ENCODE measurements around the gene CHPT1.
A peak's percentile ranks its signal among the peaks of the same experiment; 100 is the strongest.

The CHPT1 gene

DNA sequence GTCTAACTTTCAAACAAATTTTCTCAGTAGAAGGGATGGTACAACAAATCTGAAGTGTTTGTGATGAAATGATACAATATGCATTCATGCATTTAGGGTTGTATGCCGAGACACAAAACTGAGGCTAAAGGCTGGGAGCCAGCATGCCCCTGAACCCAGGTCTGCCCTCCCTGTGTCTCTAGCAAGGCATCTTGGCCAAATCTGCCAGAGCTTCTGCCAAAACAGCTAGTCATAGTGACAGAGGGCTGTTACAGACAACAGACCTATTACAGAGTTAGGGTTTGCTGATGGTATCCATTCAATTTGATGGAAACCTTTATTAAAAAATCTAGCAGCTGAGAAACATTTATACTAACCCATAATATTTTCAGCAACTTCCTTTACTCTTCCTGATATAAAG lies 11.3 kb upstream of the CHPT1 start:
- DNase-seq: no peak

DNA sequence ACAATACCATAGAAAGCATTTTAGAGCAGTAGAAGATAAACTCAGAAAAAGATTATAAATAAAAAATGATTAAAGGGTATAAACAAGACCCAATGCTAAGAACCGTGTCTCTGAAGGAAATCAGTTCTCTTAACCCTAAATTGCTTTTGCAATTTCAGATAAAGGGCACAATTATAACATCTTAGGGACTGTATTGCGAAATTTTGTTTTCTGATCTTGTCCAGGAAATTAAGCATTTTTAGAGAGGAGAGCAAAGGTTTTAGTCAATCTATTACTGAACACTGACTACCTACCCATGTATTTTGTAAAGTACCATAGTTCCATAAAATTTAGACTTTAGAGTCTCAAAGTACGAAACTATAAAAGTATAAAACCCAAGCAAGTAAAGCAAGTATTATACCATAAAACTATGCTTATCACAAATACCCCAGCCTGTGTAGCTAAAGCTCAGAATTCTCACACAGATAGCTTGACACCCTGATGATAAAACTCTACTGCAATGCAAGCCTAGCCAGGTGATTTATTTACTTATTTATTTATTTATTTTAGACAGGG lies 6.8 kb upstream of the CHPT1 start:
- no peak for DNase-seq

- DNase-seq: no peak
These were observed 5.8 kb upstream of the CHPT1 start for GRCh38 chr12:101691503-101692096.

DNA sequence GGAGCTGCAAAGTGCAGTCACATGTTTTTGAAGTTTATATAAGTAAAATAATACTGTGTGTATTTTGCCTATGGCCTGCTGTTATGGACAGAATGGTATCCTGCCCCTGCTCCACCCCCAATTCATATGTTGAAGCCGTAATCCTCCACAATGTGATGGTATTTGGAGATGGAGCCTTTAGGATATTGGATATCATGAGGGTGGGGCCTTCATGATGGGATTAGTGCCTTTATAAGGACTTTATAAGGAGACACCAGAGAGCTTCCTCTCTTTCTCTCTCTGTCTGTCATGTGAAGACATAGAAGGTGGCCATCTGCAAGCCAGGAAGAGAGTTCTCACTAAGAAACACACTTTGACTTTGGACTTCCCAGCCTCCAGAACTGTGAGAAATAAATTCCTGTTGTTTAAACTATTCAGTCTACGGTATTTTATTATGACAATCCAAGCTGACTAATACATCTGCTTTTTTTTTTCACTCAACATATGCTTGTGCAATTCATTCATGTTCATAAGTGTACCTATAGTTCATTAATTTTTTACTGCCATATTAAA lies 3.1 kb upstream of the CHPT1 start:
- no peak for DNase-seq

GRCh38 chr12:101694986-101695385 lies 2.5 kb upstream of the CHPT1 start:
- DNase-seq: no peak

- no peak for DNase-seq
These were observed 1.7 kb upstream of the CHPT1 start for GRCh38 chr12:101695706-101696105.

DNA sequence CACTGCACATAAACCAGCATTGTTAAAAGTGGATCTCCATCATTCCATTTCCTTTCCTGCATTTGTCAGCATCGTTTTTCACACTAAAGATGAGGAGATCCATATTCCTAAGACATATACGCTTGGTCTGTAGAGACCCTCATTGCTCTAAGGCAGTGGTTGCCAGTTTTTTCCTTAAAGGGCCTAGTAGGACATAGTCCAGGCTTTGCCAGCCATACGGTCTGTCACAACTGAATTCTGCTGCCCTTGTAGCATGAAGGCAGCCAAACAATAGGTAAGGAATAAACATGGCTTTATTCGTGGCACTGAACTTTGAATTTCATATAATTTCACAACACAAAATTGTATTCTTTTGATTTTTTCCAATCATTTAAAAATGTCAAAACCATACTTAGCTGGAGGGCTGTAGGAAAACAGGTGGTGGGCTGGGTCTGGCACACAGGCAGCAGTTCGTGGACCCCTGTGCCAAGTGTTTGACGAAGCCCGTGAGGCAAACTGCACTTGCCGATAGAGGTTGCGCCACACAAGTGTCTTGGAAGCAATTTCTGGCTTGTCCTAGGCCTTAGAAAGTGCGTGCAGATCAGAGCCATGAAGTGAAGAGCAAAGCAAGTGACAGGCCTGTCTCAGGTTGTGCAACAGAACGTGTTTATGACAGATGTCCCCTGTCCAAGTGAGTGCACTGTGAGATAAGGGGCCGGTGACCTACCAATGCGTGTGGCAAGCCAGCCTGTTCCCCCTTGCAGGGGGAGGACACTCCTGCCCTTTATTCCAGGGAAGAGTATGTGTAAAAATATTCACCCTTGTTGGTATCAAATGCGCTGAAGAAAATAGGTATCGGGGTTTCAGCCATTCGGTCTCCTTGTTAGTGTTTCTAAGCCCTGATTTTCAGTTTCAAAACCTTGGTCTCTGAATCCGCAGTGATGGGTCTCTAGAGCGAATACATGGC lies 916 bp upstream of the CHPT1 start:
- DNase-seq: peak; percentile 11

DNA sequence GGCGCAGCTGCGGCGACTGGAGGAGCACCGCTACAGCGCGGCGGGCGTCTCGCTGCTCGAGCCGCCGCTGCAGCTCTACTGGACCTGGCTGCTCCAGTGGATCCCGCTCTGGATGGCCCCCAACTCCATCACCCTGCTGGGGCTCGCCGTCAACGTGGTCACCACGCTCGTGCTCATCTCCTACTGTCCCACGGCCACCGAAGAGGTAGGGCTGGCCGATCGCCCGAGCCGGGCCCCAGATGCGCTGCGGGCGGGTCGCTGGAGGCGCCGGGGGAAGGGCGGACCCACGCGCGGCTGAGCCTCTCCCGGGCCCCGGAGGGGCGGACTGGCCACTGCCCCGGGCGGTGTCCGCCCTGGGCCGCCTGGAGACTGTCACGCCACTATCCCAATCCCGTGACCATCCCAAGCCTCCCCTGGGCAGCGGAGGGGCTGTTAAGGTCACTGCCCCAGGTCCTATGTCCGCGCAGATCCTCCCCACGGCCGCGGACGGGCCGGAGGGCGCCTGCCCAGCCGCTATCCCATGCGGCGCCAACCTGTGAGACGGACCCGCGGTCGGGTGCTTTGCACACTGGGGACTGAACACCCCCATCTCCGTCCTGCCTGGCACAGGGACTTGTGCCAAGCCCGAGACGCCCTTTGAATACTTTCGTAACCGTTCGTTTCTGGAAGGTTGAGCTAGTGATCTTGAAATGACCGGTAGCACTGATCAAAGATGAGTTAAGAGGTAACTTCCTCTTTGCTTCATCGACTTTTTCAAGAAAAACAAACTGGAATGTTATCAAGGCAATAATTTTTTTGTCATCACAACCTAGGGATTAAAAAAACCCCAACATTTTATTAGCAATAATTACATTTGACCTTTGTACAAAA lies 725 bp downstream of the CHPT1 start:
- peak; percentile 5 for DNase-seq

DNA sequence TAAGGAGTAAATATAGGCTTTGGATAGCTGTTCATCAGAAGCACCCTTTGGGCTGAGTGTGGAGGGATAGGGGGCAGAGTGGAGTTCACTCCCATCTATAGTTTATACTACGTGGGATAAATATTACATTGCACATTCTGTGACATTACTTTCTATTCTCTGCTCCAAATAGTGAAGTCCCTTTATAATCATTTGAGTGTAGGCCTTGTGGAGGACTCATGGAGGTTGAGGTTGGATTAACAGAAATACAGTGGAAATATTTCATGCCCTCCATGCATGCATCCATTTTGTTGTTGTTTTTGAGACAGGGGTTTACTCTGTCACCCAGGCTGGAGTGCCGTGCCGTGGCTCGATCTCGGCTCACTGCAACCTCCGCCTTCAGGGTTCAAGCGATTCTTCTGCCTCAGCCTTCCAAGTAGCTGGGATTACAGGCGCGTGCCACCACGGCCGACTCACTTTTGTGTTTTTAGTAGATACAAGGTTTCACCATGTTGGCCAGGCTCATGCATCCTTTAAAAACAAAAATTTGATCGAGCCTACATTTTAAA lies 1.4 kb downstream of the CHPT1 start:
- DNase-seq: no peak

- no peak for DNase-seq
These were observed 2.9 kb downstream of the CHPT1 start for GRCh38 chr12:101700299-101700820.

- no peak for DNase-seq
These were observed 6.0 kb downstream of the CHPT1 start for GRCh38 chr12:101703487-101703886.

DNA sequence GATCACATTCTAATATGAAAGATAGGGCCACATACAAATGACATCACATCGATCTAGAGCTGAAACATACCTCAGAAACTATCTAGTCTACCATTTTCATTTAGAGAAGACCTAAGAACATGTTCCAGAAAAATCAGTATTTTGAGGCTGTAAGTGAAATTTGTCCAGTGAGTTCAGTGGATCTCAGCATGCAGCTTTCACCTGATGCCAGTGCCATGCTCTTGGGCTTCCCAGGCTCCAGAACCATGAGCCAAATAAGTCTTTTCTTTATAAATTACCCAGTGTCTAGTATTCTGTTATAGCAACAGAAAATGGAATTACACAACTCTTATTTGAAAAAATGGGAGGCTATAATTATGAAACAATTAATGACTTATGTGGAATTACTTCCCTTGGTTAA lies 9.0 kb downstream of the CHPT1 start:
- no peak for DNase-seq

DNA sequence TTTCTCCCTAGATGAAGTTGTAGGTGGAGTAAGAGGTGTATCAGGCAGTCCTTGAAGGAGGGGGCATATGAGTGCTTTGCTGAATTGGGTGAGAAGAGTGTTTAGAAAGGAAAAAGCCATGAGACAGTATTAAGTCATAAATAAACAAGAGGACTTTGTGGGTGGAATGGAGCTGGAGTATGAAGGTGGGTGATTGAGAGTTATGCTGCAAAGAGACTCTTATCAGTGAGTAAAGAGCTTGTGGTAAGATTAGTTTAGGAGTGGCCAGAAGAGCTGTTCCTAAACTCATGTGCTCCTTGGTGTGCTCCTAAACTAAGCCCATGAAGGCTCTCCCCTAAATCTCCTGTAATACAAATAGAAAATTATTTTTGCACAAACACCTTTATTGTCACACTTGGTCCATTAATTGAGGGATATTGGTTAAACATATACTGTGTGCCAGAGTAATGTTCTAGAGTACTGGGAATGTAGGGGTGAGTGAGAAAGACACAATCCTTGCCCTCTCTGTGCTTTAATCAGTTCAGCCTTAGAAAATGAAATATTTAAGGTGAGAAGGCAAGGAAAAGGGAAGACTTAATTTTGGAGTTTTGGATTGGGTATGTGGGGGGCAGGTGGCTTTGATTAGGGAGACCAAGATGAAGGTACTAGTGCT lies 9.8 kb downstream of the CHPT1 start:
- no peak for DNase-seq

DNA sequence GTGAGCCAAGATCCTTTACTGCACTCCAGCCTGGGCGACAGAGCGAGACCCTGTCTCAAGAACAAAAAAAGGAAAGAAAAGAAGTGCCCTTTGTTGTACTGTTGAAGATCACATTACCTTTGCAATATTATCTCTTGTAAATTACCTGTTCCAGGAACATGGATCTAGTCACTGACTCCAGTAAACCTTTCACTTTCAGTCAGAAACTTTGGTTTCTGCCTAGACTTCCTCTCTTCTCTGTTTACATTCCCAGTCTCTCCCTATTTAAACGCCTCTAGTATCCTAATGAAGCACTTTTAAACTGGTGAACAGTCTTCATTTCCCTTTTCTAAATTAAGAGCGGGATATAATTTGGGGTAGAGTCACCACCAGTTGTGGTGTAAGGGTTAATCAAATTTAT lies 12.8 kb downstream of the CHPT1 start:
- DNase-seq: no peak

DNA sequence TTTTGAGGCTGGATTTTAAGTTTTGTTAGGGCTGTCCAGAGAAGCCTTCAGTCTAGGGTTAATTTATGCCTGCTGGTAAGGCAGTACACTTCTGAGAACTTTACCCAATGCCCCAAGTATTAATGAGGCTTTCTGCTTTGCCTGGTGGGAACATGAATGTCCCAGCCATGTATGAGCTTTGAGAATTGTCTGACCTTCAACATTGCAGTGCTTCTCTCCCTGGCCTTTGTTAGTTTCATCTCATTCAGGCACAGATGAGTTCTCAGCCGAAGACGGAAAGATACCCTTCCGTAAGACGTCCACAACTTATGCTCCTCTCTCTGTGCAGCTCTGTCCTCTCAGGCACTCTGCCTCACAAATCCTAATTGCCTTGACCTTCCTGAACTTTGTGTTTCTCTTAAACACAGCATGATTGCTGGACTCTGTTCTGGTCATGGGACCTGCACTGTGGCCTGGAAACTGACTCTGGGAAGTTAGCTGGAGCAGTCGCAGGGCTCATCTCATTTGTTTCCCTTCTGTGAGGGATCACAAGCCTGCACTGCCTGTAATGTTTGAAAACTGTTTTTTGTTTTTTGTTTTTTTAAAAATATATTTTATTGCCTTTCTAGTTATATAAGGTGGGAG lies 15.7 kb downstream of the CHPT1 start:
- DNase-seq: no peak

GRCh38 chr12:101713930-101714329 lies 16.5 kb downstream of the CHPT1 start:
- no peak for DNase-seq

GRCh38 chr12:101714877-101715444 lies 17.5 kb downstream of the CHPT1 start:
- DNase-seq: no peak

DNA sequence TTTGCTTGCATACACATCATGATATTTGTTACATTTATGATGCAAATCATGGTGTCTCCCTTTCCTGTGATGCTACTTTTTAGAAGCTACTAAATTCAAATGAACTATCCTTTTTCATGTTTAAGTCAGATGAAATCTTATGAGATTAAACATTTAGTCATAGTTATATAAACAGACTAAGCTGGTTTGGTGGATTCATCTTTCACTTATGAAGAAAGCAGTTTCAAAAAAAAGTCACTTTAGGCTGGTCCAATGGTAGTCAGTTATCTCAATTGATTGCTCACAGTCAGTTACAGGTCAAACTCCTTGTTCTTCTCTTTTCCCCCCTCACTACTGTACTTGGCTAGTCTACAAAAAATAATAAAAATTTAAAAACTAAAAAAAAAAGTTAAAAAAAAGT lies 22.1 kb downstream of the CHPT1 start:
- DNase-seq: no peak

DNA sequence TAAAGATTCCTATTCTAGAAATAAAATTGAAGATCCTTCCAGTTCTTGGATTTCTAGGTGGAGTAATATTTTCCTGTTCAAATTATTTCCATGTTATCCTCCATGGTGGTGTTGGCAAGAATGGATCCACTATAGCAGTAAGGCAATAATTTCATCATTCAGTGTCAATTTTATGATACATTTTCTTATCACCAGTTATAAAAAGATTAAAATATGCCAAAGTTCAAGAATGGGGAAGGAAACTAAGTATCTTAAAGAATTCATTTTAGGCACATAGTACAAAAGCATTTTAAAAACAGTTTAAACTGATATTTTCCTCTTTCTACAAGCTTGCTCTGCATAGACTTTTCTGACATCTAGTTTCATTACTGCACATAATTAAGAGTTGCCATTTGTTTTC lies 22.7 kb downstream of the CHPT1 start:
- DNase-seq: no peak

DNA sequence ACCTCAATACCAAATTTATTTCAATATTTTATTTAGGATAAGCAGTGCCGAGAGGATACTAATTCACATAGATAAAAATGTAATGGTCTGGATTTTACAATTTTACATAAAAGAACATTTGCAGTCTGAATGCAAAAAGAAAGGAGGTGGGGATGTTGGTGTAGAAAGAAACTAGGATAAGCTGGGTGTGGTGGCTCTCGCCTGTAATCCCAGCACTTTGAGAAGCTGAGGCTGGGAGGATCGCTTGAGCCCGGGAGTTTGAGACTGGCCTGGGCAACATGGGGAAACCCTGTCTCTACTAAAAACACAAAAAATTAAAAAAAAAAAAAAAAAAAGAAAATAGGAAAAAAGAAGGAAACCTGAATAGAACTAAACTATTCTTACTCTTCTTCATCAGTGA lies 25.0 kb downstream of the CHPT1 start:
- no peak for DNase-seq

DNA sequence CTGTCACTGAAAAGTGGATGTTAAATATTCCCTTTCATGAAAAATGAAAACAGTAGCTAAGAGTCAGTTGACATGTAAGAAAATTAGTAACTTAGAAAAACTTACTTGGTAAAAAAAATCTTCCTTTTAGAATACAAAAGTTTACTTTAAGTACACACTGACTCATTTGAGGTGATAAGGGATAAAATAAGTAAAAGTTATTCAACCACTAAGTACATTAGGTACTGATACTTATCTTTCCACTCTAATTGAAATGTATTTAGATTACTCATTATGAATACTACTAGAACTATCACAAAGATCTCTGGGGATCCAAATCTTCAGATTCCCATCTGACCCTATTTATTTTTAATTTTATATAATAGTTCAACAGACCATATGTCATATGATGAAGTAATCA lies 29.7 kb downstream of the CHPT1 start:
- no peak for DNase-seq

Data from NCI-H146 (cell line).